Lung (tissue), 12 donors: ENCODE data around the gene SPPL2B. TPM values are rescaled to one million over a fixed set of nuclear protein-coding genes. Genes with fewer than 3 reads are reported as not detected.

Source experiments
- ATAC-seq: fragments of 200-7000 bp; cut with Tn5 transposase; one replicate; pipeline ENCODE4 v1.9.1; 2020; ENCODE audit warnings: moderate number of reproducible peaks; ENCODE audit not compliant: insufficient read depth, low FRiP score
- DNase-seq, 3 donors: peaks; one replicate each; pipeline ENCODE4 v3.0.0-alpha.2; 2013 to 2017
- H3K27ac ChIP-seq, 2 donors: one replicate each; pipeline ENCODE4 v1.5.1; 2013; ENCODE audit warnings: mild to moderate bottlenecking in 2 of 2, moderate library complexity in 2 of 2, control low read depth in 1 of 2, inconsistent platforms in 1 of 2, low read depth in 1 of 2, low read length in 1 of 2
- H3K27me3 ChIP-seq, 3 donors: one replicate each; pipeline ENCODE4 v1.5.1; 2013; ENCODE audit warnings: low read length in 2 of 3; ENCODE audit not compliant: control insufficient read depth in 3 of 3, insufficient read depth in 3 of 3
- H3K36me3 ChIP-seq, 4 donors: one replicate each; pipeline ENCODE4 v1.5.1; 2013; ENCODE audit warnings: low read length in 4 of 4, mild to moderate bottlenecking in 1 of 4, moderate library complexity in 1 of 4; ENCODE audit not compliant: control insufficient read depth in 4 of 4, insufficient read depth in 4 of 4
- H3K4me1 ChIP-seq, 5 donors: one replicate each; pipeline ENCODE4 v1.5.1; 2013; ENCODE audit warnings: low read length in 5 of 5, mild to moderate bottlenecking in 2 of 5, moderate library complexity in 1 of 5; ENCODE audit not compliant: control insufficient read depth in 5 of 5, insufficient read depth in 5 of 5
- H3K4me3 ChIP-seq: one replicate; pipeline ENCODE4 v1.5.1; 2013; ENCODE audit warnings: mild to moderate bottlenecking, control low read depth, moderate library complexity
- H3K9ac ChIP-seq, 2 donors: one replicate each; pipeline ENCODE4 v1.5.1; 2013; ENCODE audit warnings: low read length in 2 of 2, control low read depth in 1 of 2; ENCODE audit not compliant: insufficient read depth in 1 of 2
- H3K9me3 ChIP-seq, 4 donors: one replicate each; pipeline ENCODE4 v1.5.1; 2013; ENCODE audit warnings: low read length in 3 of 4, mild to moderate bottlenecking in 1 of 4, moderate library complexity in 1 of 4; ENCODE audit not compliant: control insufficient read depth in 4 of 4, insufficient read depth in 3 of 4
- CTCF ChIP-seq: IDR thresholded peaks from 2 replicates; pipeline ENCODE4 v1.5.1; 2012; ENCODE audit warnings: mild to moderate bottlenecking; ENCODE audit errors: control extremely low read depth, extremely low read depth
- WGBS, 2 donors: extraction: QIAGEN DNeasy Blood & Tissue Kit; methylation state at CpG; one replicate each; pipeline ENCODE4 v1.1.7; 2013; 5-methylcytosine and 5-hydroxymethylcytosine counted together
- polyA plus RNA-seq, 2 donors: library from polyadenylated mRNA; stranded (reverse); fragments of 200-250 nt; gene quantifications; one replicate each; pipeline ENCODE4 v1.2.1, GENCODE V29; 2013
- total RNA-seq, 2 donors: library from RNA; depleted of rRNA in 1 of 2; stranded (reverse); fragments of >200 nt in 1 of 2; gene quantifications; one replicate each; pipeline ENCODE4 v1.2.1, GENCODE V29; 2014 to 2021
- donor health status: control.
- donor health status: control.
- donor health status: Bipolar disorder and iron deficiency.
- donor health status: healthy.
- donor health status: DM: yes; HTN: yes; CAD: no.

SPPL2B gene
- total and polyA plus RNA-seq, 4 donors: 34.4 to 86.1 (median 48.8) TPM

GRCh38 chr19:2380567-2380966 is 52.1 kb downstream of the SPPL2B start:
- WGBS, 2 donors: 93 to 98% methylated on average over 2 of the region's 2 CpGs
- Histone ChIP-seq H3K4me1 (peaks cover 0 to 3% (median 0%) of the 10 kb centered on the region in 5 donors), H3K9me3 (peaks cover 0 to 10% (median 1%) of the 10 kb centered on the region in 4 donors), H3K9ac (no peak overlapping the region), H3K4me3 (no peak overlapping the region), H3K27me3 (no peaks in the 10 kb centered on the region), H3K36me3 (no peaks in the 10 kb centered on the region), H3K27ac (no peak overlapping the region)
- no peak for TF ChIP-seq CTCF
- ATAC-seq (no peak), DNase-seq (no peak)

- Histone ChIP-seq H3K4me3 (no peak overlapping the region), H3K27ac (no peak overlapping the region), H3K36me3 (no peaks in the 10 kb centered on the region), H3K27me3 (no peaks in the 10 kb centered on the region), H3K9ac (no peak overlapping the region), H3K4me1 (peaks cover 0 to 3% (median 0%) of the 10 kb centered on the region in 5 donors), H3K9me3 (peaks cover 0 to 10% (median 1%) of the 10 kb centered on the region in 4 donors)
- ATAC-seq (no peak), DNase-seq (no peak)
- TF ChIP-seq CTCF: no peak
- WGBS, 2 donors: 61 to 73% methylated on average over 18 of the region's 18 CpGs
These were observed 52.8 kb downstream of the SPPL2B start for GRCh38 chr19:2381148-2381820.

GRCh38 chr19:2382530-2383222 is 54.2 kb downstream of the SPPL2B start:
- no peak overlapping the region for H3K9ac ChIP-seq
- H3K4me1 ChIP-seq: peaks cover 0 to 3% (median 0%) of the 10 kb centered on the region in 5 donors
- H3K9me3 ChIP-seq: peaks cover 0 to 11% (median 1%) of the 10 kb centered on the region in 4 donors
- DNase-seq: no peak
- no peak for TF ChIP-seq CTCF
- H3K36me3 ChIP-seq: no peaks in the 10 kb centered on the region
- H3K27ac ChIP-seq: no peak overlapping the region
- no peak for ATAC-seq
- H3K27me3 ChIP-seq: no peaks in the 10 kb centered on the region
- 89 to 92% methylated on average over 13 of the region's 13 CpGs for WGBS, 2 donors
- no peak overlapping the region for H3K4me3 ChIP-seq
